Loucy (cell line): ENCODE measurements around the gene GSTT2B.
A peak's percentile ranks its signal among the peaks of the same experiment; 100 is the strongest.
"Not testable (repeated sequence)": the region's sequence is repeated elsewhere in the genome, so short reads cannot be mapped to it uniquely, and the experiment has no call there.

Source experiments
- H2AFZ ChIP-seq: fragments of 200-600 bp; sonication (generic); 2 replicates; pipeline ENCODE4 v1.6.0; 2016; ENCODE audit warnings: antibody characterized with exemption, mild to moderate bottlenecking, low read length, moderate library complexity
- H3F3A ChIP-seq: fragments of 200-600 bp; 2 replicates; pipeline ENCODE4 v1.6.0; 2016; ENCODE audit warnings: antibody characterized with exemption, low read depth, mild to moderate bottlenecking
- H3K27me3 ChIP-seq: fragments of 200-600 bp; sonication (generic); 2 replicates; pipeline ENCODE4 v1.6.1; 2014; ENCODE audit warnings: low read length, mild to moderate bottlenecking; ENCODE audit not compliant: insufficient read depth, poor library complexity, severe bottlenecking
- H3K36me3 ChIP-seq: fragments of 200-600 bp; sonication (generic); 2 replicates; pipeline ENCODE4 v1.6.1; 2016; ENCODE audit warnings: low read length; ENCODE audit not compliant: insufficient read depth
- H3K4me1 ChIP-seq: fragments of 200-600 bp; sonication (generic); 2 replicates; pipeline ENCODE4 v1.5.1; 2014; ENCODE audit warnings: low read length, mild to moderate bottlenecking; ENCODE audit not compliant: insufficient read depth, poor library complexity, severe bottlenecking
- H3K4me2 ChIP-seq: fragments of 200-600 bp; sonication (generic); 2 replicates; pipeline ENCODE4 v1.6.0; 2014; ENCODE audit warnings: antibody characterized with exemption, low read length, low read depth, mild to moderate bottlenecking; ENCODE audit not compliant: poor library complexity, severe bottlenecking
- H3K4me3 ChIP-seq: fragments of 200-600 bp; sonication (generic); 2 replicates; pipeline ENCODE4 v1.5.1; 2014; ENCODE audit warnings: low read length, mild to moderate bottlenecking, mixed read lengths; ENCODE audit not compliant: poor library complexity, severe bottlenecking
- H3K79me2 ChIP-seq: fragments of 200-600 bp; sonication (generic); 2 replicates; pipeline ENCODE4 v1.6.1; 2014; ENCODE audit warnings: low read length; ENCODE audit not compliant: insufficient read depth
- H3K9ac ChIP-seq: fragments of 200-600 bp; sonication (generic); 2 replicates; pipeline ENCODE4 v1.6.0; 2014; ENCODE audit warnings: mild to moderate bottlenecking, low read depth, low read length, moderate library complexity; ENCODE audit not compliant: poor library complexity, severe bottlenecking
- H3K9me2 ChIP-seq: fragments of 200-600 bp; sonication (generic); replicated peaks from 2 replicates; pipeline ENCODE4 v1.6.1; 2016; ENCODE audit warnings: low read depth, low read length, mixed read lengths
- H3K9me3 ChIP-seq: fragments of 200-600 bp; sonication (generic); 2 replicates; pipeline ENCODE4 v1.6.1; 2014; ENCODE audit warnings: mild to moderate bottlenecking, antibody characterized with exemption, low read length, low read depth; ENCODE audit not compliant: insufficient read depth
- H4K20me1 ChIP-seq: fragments of 200-600 bp; sonication (generic); 2 replicates; pipeline ENCODE4 v1.6.0; 2014; ENCODE audit warnings: antibody characterized with exemption, low read length, mild to moderate bottlenecking; ENCODE audit not compliant: insufficient read depth, poor library complexity, severe bottlenecking
- CTCF ChIP-seq: fragments of 200-600 bp; sonication (generic); conservative IDR thresholded peaks from 2 replicates; pipeline ENCODE4 v1.5.1; 2014; ENCODE audit warnings: mild to moderate bottlenecking, antibody characterized with exemption, low read length
- EZH2phosphoT487 ChIP-seq: fragments of 200-600 bp; IDR thresholded peaks from 2 replicates; pipeline ENCODE4 v1.6.1; 2018; ENCODE audit warnings: antibody characterized with exemption, mild to moderate bottlenecking, moderate library complexity, borderline replicate concordance

GSTT2B gene

GRCh38 chr22:23986538-23987178 is 25.7 kb upstream of the GSTT2B start:
- not testable (repeated sequence) for H3K4me1 ChIP-seq, H3F3A ChIP-seq, H3K79me2 ChIP-seq, H3K9ac ChIP-seq, H3K9me2 ChIP-seq, H3K9me3 ChIP-seq, H2AFZ ChIP-seq, H4K20me1 ChIP-seq, H3K4me2 ChIP-seq, H3K4me3 ChIP-seq, H3K27me3 ChIP-seq, H3K36me3 ChIP-seq

- H4K20me1 ChIP-seq, H3K79me2 ChIP-seq, H3K9ac ChIP-seq, H3K9me3 ChIP-seq, H3K4me2 ChIP-seq, H3K27me3 ChIP-seq, H3K4me1 ChIP-seq, H2AFZ ChIP-seq, H3K4me3 ChIP-seq, H3K9me2 ChIP-seq, H3F3A ChIP-seq, H3K36me3 ChIP-seq: not testable (repeated sequence)
Measured at GRCh38 chr22:23986089-23986488, 25.1 kb upstream of the GSTT2B start.

- H3K9me2 ChIP-seq, result no peaks in the 10 kb centered on the region
- H4K20me1 ChIP-seq, result no peaks in the 10 kb centered on the region
- no peak overlapping the region for H3K9ac ChIP-seq
- H3K9me3 ChIP-seq, result no peaks in the 10 kb centered on the region
- H3K27me3 ChIP-seq, result no peaks in the 10 kb centered on the region
- no peak overlapping the region for H3K4me3 ChIP-seq
- H3K36me3 ChIP-seq, result no peaks in the 10 kb centered on the region
- H3F3A ChIP-seq, result no peaks in the 10 kb centered on the region
- no peak for TF ChIP-seq EZH2phosphoT487
- TF ChIP-seq CTCF, result peak; percentile 74
- H2AFZ ChIP-seq, result no peak overlapping the region
- H3K4me2 ChIP-seq, result no peak overlapping the region
- no peaks in the 10 kb centered on the region for H3K4me1 ChIP-seq
- H3K79me2 ChIP-seq, result no peaks in the 10 kb centered on the region
Measured at GRCh38 chr22:23984430-23984829, 23.4 kb upstream of the GSTT2B start.

GRCh38 chr22:23980567-23980966 is 19.6 kb upstream of the GSTT2B start:
- not testable (repeated sequence) for H3K4me1 ChIP-seq, H3K27me3 ChIP-seq, H3F3A ChIP-seq, H3K4me2 ChIP-seq, H3K36me3 ChIP-seq, H3K4me3 ChIP-seq, H4K20me1 ChIP-seq, H2AFZ ChIP-seq, H3K9me2 ChIP-seq, H3K9ac ChIP-seq, H3K9me3 ChIP-seq, H3K79me2 ChIP-seq

GRCh38 chr22:23979557-23980240 is 18.7 kb upstream of the GSTT2B start, which contains the start of gene GSTT2:
TSS of gene GSTT2 (plus strand) at chr22:23980134.
- H3K4me2 ChIP-seq, H3K79me2 ChIP-seq, H3K36me3 ChIP-seq, H3K4me1 ChIP-seq, H3K9me2 ChIP-seq, H3K9ac ChIP-seq, H3K27me3 ChIP-seq, H3F3A ChIP-seq, H4K20me1 ChIP-seq, H2AFZ ChIP-seq, H3K9me3 ChIP-seq, H3K4me3 ChIP-seq: not testable (repeated sequence)

- not testable (repeated sequence) for H3K79me2 ChIP-seq, H3K4me3 ChIP-seq, H4K20me1 ChIP-seq, H3K4me2 ChIP-seq, H3K4me1 ChIP-seq, H3K9ac ChIP-seq, H3K9me3 ChIP-seq, H3K27me3 ChIP-seq, H3F3A ChIP-seq, H2AFZ ChIP-seq, H3K36me3 ChIP-seq, H3K9me2 ChIP-seq
Measured at GRCh38 chr22:23977304-23977703, 16.3 kb upstream of the GSTT2B start.
